ENCODE data around the gene MACROD2.

- TF ChIP-seq CTCF (IDR thresholded peaks at IDR 0.05) (no peak), EP300 (IDR thresholded peaks at IDR 0.05) (no peak)
Measured at GRCh38 chr20:15638816-15639215, 1643.5 kb downstream of the MACROD2 start.

Measured in ovary (tissue), 3 donors.